HepG2 (cell line): ENCODE measurements around the gene CERS1. TPM values are rescaled to one million over a fixed set of nuclear protein-coding genes. Genes with fewer than 3 reads are reported as not detected.

Experiments
- ASH2L ChIP-seq: fragments of 300-600, 200-600 bp; sonication (generic); IDR thresholded peaks from 2 replicates; pipeline ENCODE4 v1.7.0; 2017; ENCODE audit warnings: low read depth, mild to moderate bottlenecking, moderate library complexity, mixed read lengths, low read length; ENCODE audit not compliant: insufficient read length
- CEBPG ChIP-seq: IDR thresholded peaks from 2 replicates; pipeline ENCODE4 v1.6.1; 2016
- GATAD2A ChIP-seq: IDR thresholded peaks from 2 replicates; pipeline ENCODE4 v1.6.1; 2016
- HDAC1 ChIP-seq: sonication (generic); formaldehyde crosslinking; IDR thresholded peaks from 2 replicates; pipeline ENCODE4 v1.5.1; 2020; ENCODE audit warnings: mild to moderate bottlenecking, missing genetic modification reagents
- NKX3-1 ChIP-seq: sonication (generic); formaldehyde crosslinking; IDR thresholded peaks from 2 replicates; pipeline ENCODE4 v1.5.0; 2020; ENCODE audit warnings: missing genetic modification reagents
- NPAS2 ChIP-seq: sonication (generic); formaldehyde crosslinking; IDR thresholded peaks from 2 replicates; pipeline ENCODE4 v1.8.0; 2022; ENCODE audit warnings: mild to moderate bottlenecking, missing genetic modification reagents, borderline replicate concordance
- POGK ChIP-seq: sonication (generic); formaldehyde crosslinking; conservative IDR thresholded peaks from 2 replicates; pipeline ENCODE4 v1.8.0; 2022; ENCODE audit warnings: mild to moderate bottlenecking, moderate library complexity, missing genetic modification reagents
- WIZ ChIP-seq: sonication (generic); formaldehyde crosslinking; IDR thresholded peaks from 2 replicates; pipeline ENCODE4 v1.5.1; 2020; ENCODE audit warnings: mild to moderate bottlenecking, missing genetic modification reagents
- ZFAT ChIP-seq: sonication (generic); formaldehyde crosslinking; conservative IDR thresholded peaks from 2 replicates; pipeline ENCODE4 v1.8.1; 2023; ENCODE audit warnings: missing genetic modification reagents, inconsistent platforms
- ZKSCAN1 ChIP-seq: fragments of 150-350 bp; IDR thresholded peaks from 2 replicates; pipeline ENCODE4 v1.6.1; 2014; ENCODE audit warnings: low read length
- ZNF12 ChIP-seq: sonication (generic); formaldehyde crosslinking; IDR thresholded peaks from 2 replicates; pipeline ENCODE4 v1.5.0; 2020; ENCODE audit warnings: missing genetic modification reagents
- ZNF619 ChIP-seq: sonication (generic); formaldehyde crosslinking; IDR thresholded peaks from 2 replicates; pipeline ENCODE4 v1.4.0; 2020; ENCODE audit warnings: mild to moderate bottlenecking, missing genetic modification reagents
- ZNF691 ChIP-seq: sonication (generic); formaldehyde crosslinking; IDR thresholded peaks from 2 replicates; pipeline ENCODE4 v1.4.0; 2020; ENCODE audit warnings: missing genetic modification reagents, low read depth, mild to moderate bottlenecking, borderline replicate concordance
- polyA plus RNA-seq, 8 experiments: library from polyadenylated mRNA; depleted of rRNA in 3 of 8; stranded (reverse) in 7 of 8; unstranded in 1 of 8; fragments of >200 nt; fragmentation: Illumina TruSeq in 4 of 8; extraction: Trizol in 4 of 8; gene quantifications; 2 replicates each; pipeline versions ENCODE4 v1.2.1 to v1.2.3, GENCODE V29; 2011 to 2016; ENCODE audit warnings: low read depth in 4 of 8, missing spikeins in 1 of 8, mixed read lengths in 1 of 8; ENCODE audit not compliant: insufficient read depth in 1 of 8
- total RNA-seq, 5 experiments: library from RNA; depleted of rRNA; stranded (reverse); fragments of >200 nt; fragmentation: Illumina TruSeq; extraction: Trizol; gene quantifications; 2 replicates each; pipeline ENCODE4 v1.2.3, GENCODE V29; 2016; ENCODE audit warnings: low read depth in 1 of 5
- TF ChIP-seq, protein P1 (sequence below): sonication (generic); formaldehyde crosslinking; IDR thresholded peaks from 2 replicates; pipeline ENCODE4 v1.5.0; 2020; ENCODE audit warnings: mild to moderate bottlenecking, missing genetic modification reagents, borderline replicate concordance
- TF ChIP-seq, protein P2 (sequence below): IDR thresholded peaks from 2 replicates; pipeline ENCODE4 v1.4.0; 2020; ENCODE audit warnings: mild to moderate bottlenecking, missing genetic modification reagents
- TF ChIP-seq, protein P3 (sequence below): sonication (generic); formaldehyde crosslinking; IDR thresholded peaks from 2 replicates; pipeline ENCODE4 v1.4.0; 2020; ENCODE audit warnings: missing genetic modification reagents, mild to moderate bottlenecking, borderline replicate concordance

Gene CERS1
- total and polyA plus RNA-seq, 2 of the 13 experiments (the other 11 are each of a cell fraction or from before 2014, with no cell fraction given) = 4.6 to 9.8 TPM

DNA sequence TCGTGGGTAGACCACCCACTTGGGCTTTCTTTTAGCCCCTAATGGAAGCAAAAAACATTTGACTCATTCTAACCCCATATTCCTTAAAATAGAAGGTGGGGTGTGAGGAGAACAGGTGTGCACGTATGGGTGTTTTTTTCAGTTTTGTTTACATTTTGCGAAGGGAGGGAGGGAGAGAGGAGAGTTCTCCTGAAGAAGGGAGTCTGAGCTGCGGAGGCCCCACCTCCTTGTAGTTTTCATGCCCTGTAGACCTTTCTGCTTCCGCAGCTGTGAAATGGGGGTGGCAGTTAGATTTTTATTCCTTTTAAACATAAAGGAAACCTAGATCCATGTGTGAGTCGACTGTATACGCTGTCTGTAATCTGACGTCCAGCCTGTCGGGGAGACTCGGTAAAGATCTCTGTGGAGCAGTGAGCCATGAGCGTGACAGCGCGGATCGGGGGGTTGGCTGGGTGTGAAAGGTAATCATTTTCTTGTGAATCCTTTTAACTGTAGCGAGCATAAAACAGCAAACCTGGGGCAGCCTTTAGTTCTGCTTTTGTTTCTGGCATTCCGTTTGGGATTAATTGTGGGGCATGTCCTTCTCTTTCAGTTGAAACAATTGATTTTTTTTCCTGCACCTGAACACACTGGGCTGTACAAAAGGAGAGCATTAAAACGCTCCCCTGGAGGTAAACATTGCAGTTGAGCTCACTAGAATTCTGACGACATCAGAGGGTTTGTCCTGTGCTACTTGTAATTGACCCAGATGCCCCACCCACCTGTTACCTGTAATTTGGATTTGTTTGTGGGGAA, 61.9 kb downstream of the CERS1 start (continued):
- TF ChIP-seq CEBPG (CRISPR knock-in tag) = peak; percentile 43; the same call in 1 of the 2 replicates
- TF ChIP-seq WIZ (CRISPR knock-in tag) = no peak
- 0 out of 2 replicates have a peak, but pooled peaks have one; percentile 11 for TF ChIP-seq ZKSCAN1
- TF ChIP-seq, protein P1, sequence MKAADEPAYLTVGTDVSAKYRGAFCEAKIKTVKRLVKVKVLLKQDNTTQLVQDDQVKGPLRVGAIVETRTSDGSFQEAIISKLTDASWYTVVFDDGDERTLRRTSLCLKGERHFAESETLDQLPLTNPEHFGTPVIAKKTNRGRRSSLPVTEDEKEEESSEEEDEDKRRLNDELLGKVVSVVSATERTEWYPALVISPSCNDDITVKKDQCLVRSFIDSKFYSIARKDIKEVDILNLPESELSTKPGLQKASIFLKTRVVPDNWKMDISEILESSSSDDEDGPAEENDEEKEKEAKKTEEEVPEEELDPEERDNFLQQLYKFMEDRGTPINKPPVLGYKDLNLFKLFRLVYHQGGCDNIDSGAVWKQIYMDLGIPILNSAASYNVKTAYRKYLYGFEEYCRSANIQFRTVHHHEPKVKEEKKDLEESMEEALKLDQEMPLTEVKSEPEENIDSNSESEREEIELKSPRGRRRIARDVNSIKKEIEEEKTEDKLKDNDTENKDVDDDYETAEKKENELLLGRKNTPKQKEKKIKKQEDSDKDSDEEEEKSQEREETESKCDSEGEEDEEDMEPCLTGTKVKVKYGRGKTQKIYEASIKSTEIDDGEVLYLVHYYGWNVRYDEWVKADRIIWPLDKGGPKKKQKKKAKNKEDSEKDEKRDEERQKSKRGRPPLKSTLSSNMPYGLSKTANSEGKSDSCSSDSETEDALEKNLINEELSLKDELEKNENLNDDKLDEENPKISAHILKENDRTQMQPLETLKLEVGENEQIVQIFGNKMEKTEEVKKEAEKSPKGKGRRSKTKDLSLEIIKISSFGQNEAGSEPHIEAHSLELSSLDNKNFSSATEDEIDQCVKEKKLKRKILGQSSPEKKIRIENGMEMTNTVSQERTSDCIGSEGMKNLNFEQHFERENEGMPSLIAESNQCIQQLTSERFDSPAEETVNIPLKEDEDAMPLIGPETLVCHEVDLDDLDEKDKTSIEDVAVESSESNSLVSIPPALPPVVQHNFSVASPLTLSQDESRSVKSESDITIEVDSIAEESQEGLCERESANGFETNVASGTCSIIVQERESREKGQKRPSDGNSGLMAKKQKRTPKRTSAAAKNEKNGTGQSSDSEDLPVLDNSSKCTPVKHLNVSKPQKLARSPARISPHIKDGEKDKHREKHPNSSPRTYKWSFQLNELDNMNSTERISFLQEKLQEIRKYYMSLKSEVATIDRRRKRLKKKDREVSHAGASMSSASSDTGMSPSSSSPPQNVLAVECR (CRISPR knock-in tag) = peak; percentile 42; the same call in 1 of the 2 replicates
- TF ChIP-seq ZFAT (CRISPR knock-in tag) = no peak
- TF ChIP-seq HDAC1 (CRISPR knock-in tag) = peak; percentile 26; the same call in 1 of the 2 replicates
- no peak for TF ChIP-seq NPAS2 (CRISPR knock-in tag)
- TF ChIP-seq, protein P2, sequence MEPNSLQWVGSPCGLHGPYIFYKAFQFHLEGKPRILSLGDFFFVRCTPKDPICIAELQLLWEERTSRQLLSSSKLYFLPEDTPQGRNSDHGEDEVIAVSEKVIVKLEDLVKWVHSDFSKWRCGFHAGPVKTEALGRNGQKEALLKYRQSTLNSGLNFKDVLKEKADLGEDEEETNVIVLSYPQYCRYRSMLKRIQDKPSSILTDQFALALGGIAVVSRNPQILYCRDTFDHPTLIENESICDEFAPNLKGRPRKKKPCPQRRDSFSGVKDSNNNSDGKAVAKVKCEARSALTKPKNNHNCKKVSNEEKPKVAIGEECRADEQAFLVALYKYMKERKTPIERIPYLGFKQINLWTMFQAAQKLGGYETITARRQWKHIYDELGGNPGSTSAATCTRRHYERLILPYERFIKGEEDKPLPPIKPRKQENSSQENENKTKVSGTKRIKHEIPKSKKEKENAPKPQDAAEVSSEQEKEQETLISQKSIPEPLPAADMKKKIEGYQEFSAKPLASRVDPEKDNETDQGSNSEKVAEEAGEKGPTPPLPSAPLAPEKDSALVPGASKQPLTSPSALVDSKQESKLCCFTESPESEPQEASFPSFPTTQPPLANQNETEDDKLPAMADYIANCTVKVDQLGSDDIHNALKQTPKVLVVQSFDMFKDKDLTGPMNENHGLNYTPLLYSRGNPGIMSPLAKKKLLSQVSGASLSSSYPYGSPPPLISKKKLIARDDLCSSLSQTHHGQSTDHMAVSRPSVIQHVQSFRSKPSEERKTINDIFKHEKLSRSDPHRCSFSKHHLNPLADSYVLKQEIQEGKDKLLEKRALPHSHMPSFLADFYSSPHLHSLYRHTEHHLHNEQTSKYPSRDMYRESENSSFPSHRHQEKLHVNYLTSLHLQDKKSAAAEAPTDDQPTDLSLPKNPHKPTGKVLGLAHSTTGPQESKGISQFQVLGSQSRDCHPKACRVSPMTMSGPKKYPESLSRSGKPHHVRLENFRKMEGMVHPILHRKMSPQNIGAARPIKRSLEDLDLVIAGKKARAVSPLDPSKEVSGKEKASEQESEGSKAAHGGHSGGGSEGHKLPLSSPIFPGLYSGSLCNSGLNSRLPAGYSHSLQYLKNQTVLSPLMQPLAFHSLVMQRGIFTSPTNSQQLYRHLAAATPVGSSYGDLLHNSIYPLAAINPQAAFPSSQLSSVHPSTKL (CRISPR knock-in tag) = 0 out of 2 replicates have a peak, but pooled peaks have one; percentile 8
- 0 out of 2 replicates have a peak, but pooled peaks have one; percentile 32 for TF ChIP-seq ZNF619
- TF ChIP-seq POGK = no peak
- TF ChIP-seq GATAD2A (CRISPR knock-in tag) = peak; percentile 31; the same call in 1 of the 2 replicates
- no peak for TF ChIP-seq ZNF12
- TF ChIP-seq NKX3-1 (CRISPR knock-in tag) = no peak
- TF ChIP-seq ZNF691 (CRISPR knock-in tag) = peak; percentile 42; the same call in 1 of the 2 replicates
- peak; percentile 33 for TF ChIP-seq ASH2L
- TF ChIP-seq, protein P3, sequence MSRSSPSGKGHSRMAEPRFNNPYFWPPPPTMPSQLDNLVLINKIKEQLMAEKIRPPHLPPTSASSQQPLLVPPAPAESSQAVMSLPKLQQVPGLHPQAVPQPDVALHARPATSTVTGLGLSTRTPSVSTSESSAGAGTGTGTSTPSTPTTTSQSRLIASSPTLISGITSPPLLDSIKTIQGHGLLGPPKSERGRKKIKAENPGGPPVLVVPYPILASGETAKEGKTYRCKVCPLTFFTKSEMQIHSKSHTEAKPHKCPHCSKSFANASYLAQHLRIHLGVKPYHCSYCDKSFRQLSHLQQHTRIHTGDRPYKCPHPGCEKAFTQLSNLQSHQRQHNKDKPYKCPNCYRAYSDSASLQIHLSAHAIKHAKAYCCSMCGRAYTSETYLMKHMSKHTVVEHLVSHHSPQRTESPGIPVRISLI = 0 out of 2 replicates have a peak, but pooled peaks have one; percentile 21
